T-helper 17 cell (primary cell): ENCODE measurements around the gene C19orf47. TPM values are rescaled to one million over a fixed set of nuclear protein-coding genes. Genes with fewer than 3 reads are reported as not detected.
A peak's percentile ranks its signal among the peaks of the same experiment; 100 is the strongest.
"Not testable (repeated sequence)": the region's sequence is repeated elsewhere in the genome, so short reads cannot be mapped to it uniquely, and the experiment has no call there.

Experiments
- ATAC-seq: fragments of 150-1000 bp; cut with Tn5 transposase; 2 replicates; pipeline ENCODE4 v1.10.0; 2021; ENCODE audit warnings: mild to moderate bottlenecking, moderate library complexity
- DNase-seq, 3 donors: peaks; one replicate each; pipeline versions ENCODE4 v3.0.0 to v3.0.0-alpha.2; 2020 to 2021
- H3K9me3 ChIP-seq: one replicate; pipeline ENCODE4 v1.7.0; 2013; ENCODE audit warnings: low read length, mild to moderate bottlenecking; ENCODE audit not compliant: control insufficient read depth, poor library complexity, severe bottlenecking
- H3K27ac Mint-ChIP-seq: one replicate; pipeline ENCODE4 v1.8.0; 2022; ENCODE audit warnings: mild to moderate bottlenecking, moderate library complexity, mixed read lengths
- H3K27me3 Mint-ChIP-seq: one replicate; pipeline ENCODE4 v1.8.0; 2022; ENCODE audit warnings: mixed read lengths
- H3K36me3 Mint-ChIP-seq: one replicate; pipeline ENCODE4 v1.8.0; 2022; ENCODE audit warnings: low read depth, mixed read lengths
- H3K4me1 Mint-ChIP-seq: one replicate; pipeline ENCODE4 v1.8.0; 2022; ENCODE audit warnings: mild to moderate bottlenecking, mixed read lengths
- H3K4me3 Mint-ChIP-seq: one replicate; pipeline ENCODE4 v1.8.0; 2022; ENCODE audit warnings: mild to moderate bottlenecking, moderate library complexity, mixed read lengths
- total RNA-seq, 4 donors: library from RNA in 2 of 4; stranded (reverse) in 2 of 4; gene quantifications; one replicate each; pipeline ENCODE4 v1.2.3 and lab custom pipeline; 2022 to 2026

The C19orf47 gene
- total RNA-seq, 2 donors from 2014 or later: 9.5 to 11.9 TPM

- no peak overlapping the region for H3K27ac Mint-ChIP-seq
- H3K4me1 Mint-ChIP-seq: peaks cover 3% of the 10 kb centered on the region
- peaks cover 5% of the 10 kb centered on the region for H3K36me3 Mint-ChIP-seq
- no peak overlapping the region for H3K4me3 Mint-ChIP-seq
- no peaks in the 10 kb centered on the region for H3K9me3 ChIP-seq
- no peak for DNase-seq
- ATAC-seq: no peak
- no peaks in the 10 kb centered on the region for H3K27me3 Mint-ChIP-seq
These were observed 13.1 kb downstream of the C19orf47 start for GRCh38 chr19:40335101-40335500.

DNA sequence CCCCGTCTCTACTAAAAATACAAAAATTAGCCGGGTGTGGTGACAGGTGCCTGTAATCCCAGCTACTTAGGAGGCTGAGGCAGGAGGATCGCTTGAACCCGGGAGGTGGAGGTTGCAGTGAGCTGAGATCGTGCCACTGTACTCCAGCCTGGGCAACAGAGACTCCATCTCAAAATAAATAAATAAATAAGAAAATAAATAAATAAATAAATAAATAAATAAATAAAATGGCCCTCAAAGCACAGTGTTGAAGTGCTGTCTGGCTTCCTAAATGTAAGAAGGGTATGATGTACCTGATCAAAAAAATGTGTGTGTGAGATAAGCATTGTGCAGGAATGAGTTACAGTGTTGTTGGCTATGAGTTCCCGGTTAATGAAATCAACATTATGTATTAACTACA is 15.1 kb downstream of the C19orf47 start:
- not testable (repeated sequence) for H3K9me3 ChIP-seq, ATAC-seq, H3K4me1 Mint-ChIP-seq

DNA sequence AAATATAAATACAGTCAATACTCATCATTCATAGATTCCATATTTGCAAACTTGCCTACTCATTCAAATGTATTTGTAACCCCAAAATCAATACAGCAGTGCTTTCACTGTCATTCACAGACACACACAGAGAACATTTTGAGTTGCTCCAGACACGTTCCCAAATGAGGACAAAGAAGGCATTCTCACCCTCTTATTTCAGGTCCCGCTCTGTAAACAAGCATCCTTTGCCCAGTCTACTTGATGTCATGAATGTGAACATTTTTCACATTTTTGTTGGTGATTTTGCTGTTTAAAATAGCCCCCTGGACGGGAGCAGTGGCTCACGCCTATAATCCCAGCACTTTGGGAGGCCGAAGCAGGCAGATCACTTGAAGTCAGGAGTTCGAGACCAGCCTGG is 15.5 kb downstream of the C19orf47 start:
- DNase-seq (no peak), ATAC-seq (no peak)
- no peak overlapping the region for H3K4me3 Mint-ChIP-seq
- no peaks in the 10 kb centered on the region for H3K9me3 ChIP-seq
- H3K4me1 Mint-ChIP-seq: no peaks in the 10 kb centered on the region
- no peak overlapping the region for H3K27ac Mint-ChIP-seq
- H3K36me3 Mint-ChIP-seq: no peaks in the 10 kb centered on the region
- no peaks in the 10 kb centered on the region for H3K27me3 Mint-ChIP-seq

More for the DNA sequence above, 15.1 kb downstream of the C19orf47 start:
- H3K27ac Mint-ChIP-seq, H3K4me3 Mint-ChIP-seq, H3K36me3 Mint-ChIP-seq, DNase-seq, H3K27me3 Mint-ChIP-seq: not testable (repeated sequence)

DNA sequence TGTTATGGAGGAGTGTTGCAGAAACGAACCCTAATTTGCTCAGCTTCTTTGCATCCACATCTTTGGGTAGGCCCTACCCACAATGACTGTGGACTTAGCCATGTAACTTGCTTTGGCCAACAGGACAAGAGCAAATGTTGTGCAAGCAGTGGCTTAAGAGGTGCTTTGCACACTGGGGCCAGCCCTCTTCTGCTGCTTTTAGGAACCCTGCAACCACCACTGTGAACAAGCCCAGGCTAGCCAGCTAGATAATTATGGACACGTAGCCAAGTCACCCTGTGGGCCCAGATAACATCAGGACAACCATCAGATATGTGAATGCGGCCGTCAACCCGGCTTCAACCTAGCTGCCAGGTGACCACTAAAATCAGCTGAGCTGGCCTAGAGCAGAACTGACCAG is 17.1 kb downstream of the C19orf47 start:
- Mint-ChIP-seq H3K27me3 (no peaks in the 10 kb centered on the region), H3K4me3 (no peak overlapping the region), H3K27ac (no peak overlapping the region), H3K36me3 (no peaks in the 10 kb centered on the region), H3K4me1 (no peaks in the 10 kb centered on the region)
- DNase-seq (no peak), ATAC-seq (no peak)
- H3K9me3 ChIP-seq: no peaks in the 10 kb centered on the region

DNA sequence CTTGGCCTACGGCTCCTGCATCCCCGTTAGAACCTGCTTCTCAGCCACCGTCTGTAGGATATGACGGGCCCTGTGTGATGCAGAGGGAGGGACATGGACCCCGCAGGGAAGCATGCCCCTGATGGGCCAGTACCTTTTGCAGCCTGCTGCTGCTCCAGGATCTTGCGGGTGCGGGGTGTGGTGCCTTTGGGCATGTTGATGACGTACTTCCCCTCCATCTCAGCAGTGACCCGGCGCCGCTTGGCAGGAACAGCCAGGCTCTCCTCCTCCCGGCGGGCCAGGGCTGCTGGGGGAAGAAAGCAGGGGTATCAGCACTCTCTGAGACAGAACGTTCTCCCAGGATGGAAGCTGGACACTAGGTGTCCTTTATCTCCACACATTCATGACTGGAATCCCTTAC is 22.0 kb downstream of the C19orf47 start:
- Mint-ChIP-seq H3K4me1 (peaks cover 2% of the 10 kb centered on the region), H3K4me3 (no peak overlapping the region), H3K27ac (no peak overlapping the region), H3K36me3 (peaks cover 7% of the 10 kb centered on the region), H3K27me3 (no peaks in the 10 kb centered on the region)
- DNase-seq: no peak
- H3K9me3 ChIP-seq: no peaks in the 10 kb centered on the region
- no peak for ATAC-seq

DNA sequence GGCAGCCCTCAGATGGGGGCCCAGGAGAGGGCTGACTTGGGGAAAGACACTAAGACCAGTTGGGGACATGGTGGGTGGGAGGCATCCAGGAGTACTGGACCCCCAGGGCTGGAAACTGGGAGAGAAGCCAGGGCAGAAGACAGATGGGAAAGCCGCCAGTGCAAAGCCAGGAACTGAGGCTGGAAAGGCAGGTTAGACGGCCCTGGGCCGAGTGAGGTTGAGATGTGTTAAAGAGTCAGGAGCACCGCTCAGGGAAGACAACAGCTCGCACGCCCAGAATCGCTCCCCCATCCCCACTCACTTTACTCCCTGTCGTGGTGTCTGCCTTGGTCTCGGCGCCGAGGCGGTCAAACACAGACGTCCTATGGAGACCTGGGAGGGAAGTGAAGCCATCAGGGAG is 24.5 kb downstream of the C19orf47 start:
- Mint-ChIP-seq H3K4me1 (peaks cover 5% of the 10 kb centered on the region), H3K4me3 (no peak overlapping the region), H3K27me3 (no peaks in the 10 kb centered on the region), H3K27ac (no peak overlapping the region), H3K36me3 (peaks cover 9% of the 10 kb centered on the region)
- DNase-seq: no peak
- no peaks in the 10 kb centered on the region for H3K9me3 ChIP-seq
- ATAC-seq: no peak

DNA sequence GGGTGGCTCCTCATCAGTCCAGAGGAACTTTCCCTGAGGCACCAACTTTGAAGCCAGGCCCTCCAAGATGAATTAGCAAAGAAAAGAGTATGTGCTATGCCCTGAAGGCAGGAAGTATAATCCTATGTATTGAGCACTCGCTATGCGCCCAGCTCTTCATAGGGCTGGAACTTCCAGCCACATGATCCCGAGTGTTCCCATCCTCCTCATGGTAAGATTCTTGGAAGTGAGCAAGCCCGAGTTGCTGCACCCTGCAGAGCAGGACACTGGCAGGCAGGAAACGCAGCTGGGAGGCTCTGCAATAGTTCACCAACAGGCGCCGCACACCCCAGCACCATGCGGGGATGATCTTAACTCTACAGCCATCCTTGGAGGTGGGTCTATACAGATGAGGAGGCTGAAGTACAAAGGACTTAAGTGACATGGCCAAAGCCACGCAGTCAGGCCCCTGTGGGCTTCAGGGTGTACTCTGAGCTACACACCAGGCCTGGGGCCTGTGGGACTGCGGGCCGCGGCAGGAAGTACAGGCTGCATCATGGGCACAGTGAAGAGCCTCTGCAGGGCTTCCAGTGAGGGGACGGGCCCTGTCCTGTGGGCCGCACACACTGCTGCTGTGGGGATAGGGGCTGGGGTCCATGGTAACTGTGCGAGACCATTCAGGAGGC is 25.1 kb downstream of the C19orf47 start:
- H3K4me1 Mint-ChIP-seq: peaks cover 5% of the 10 kb centered on the region
- H3K9me3 ChIP-seq: no peaks in the 10 kb centered on the region
- H3K4me3 Mint-ChIP-seq: no peak overlapping the region
- no peak for ATAC-seq
- no peak for DNase-seq
- H3K27ac Mint-ChIP-seq: no peak overlapping the region
- H3K36me3 Mint-ChIP-seq: peaks cover 9% of the 10 kb centered on the region
- no peaks in the 10 kb centered on the region for H3K27me3 Mint-ChIP-seq

DNA sequence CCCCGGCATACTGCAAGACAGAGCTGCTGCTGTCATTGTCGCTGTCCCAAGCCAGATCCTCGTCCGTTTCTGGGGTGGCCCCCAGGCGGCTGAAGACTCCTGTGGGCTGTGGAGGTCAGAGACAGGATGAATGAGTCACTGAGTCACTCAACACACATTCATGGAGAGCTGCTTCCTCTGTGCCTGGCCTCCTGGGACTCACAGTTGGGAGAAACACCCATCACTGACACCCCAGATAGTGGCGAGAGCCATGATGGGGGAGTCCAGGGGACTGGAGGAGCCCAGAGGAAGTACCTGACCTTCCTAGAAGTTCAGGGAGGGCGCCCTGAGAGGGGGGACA is 26.0 kb downstream of the C19orf47 start:
- Mint-ChIP-seq H3K27ac (no peak overlapping the region), H3K4me3 (no peak overlapping the region), H3K27me3 (no peaks in the 10 kb centered on the region), H3K36me3 (peaks cover 9% of the 10 kb centered on the region), H3K4me1 (peaks cover 5% of the 10 kb centered on the region)
- DNase-seq: no peak
- no peak for ATAC-seq
- no peaks in the 10 kb centered on the region for H3K9me3 ChIP-seq

DNA sequence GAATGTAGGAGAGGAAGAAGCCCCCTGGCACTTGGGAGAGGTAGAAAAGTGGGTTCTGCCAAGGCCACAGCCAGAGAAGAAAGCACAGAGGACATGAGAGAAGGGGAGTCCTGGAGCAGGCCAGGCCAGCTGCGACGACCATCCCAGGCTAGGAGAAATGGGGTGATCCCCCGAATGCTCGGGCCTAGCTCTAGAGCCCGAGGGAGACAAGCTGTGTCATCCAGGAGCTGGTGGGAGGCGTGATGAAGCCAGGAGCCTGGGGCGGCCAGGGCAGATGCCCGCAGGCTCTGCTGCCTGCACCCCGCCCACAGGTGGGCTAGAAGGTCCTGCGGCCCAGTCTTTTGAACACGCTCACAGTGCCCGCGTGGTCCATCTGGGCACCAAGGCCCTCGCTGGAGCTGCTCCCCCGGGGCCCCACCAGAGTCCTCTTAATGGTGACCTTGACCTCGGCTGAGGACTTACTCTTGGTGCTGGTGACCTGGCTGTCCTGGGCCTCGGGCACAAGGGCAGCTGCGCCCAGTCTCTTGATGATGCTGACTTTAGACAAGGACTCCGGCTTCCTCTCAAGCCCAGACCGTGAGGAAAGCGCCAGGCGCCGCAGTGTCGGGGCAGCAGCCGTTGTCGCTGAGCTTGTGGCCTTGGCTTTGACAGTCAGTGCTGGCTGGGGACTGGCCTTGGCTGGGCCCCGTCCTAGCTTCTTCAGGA is 26.5 kb downstream of the C19orf47 start:
- Mint-ChIP-seq H3K36me3 (peaks cover 9% of the 10 kb centered on the region), H3K4me1 (peaks cover 5% of the 10 kb centered on the region), H3K27ac (no peak overlapping the region), H3K4me3 (no peak overlapping the region), H3K27me3 (no peaks in the 10 kb centered on the region)
- no peak for DNase-seq
- no peaks in the 10 kb centered on the region for H3K9me3 ChIP-seq
- ATAC-seq: no peak

GRCh38 chr19:40321076-40321475 is 27.1 kb downstream of the C19orf47 start:
- no peak for ATAC-seq
- Mint-ChIP-seq H3K27ac (peak overlapping the region; percentile 49), H3K4me1 (peaks cover 5% of the 10 kb centered on the region), H3K36me3 (peaks cover 9% of the 10 kb centered on the region), H3K4me3 (no peak overlapping the region), H3K27me3 (no peaks in the 10 kb centered on the region)
- no peak for DNase-seq
- no peaks in the 10 kb centered on the region for H3K9me3 ChIP-seq

DNA sequence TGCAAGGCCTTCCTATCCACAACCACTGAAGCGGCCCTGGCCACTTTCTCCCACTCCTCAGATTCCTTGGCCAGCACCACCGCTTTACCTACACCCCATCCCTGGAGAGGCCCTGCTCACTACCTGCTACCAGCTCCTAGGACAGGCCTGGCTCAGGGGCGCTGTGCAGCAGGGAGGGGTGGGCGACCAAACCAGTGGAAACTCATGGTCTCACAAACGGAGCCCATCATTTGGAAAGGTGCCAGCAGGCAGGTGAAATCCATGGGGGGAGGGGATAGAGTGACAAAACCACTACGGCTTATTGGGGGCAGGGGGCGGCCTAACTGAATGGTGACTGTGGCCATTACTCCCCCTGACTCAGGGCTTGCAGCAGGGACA is 27.6 kb downstream of the C19orf47 start:
- Mint-ChIP-seq H3K27me3 (no peaks in the 10 kb centered on the region), H3K4me3 (no peak overlapping the region), H3K4me1 (peaks cover 5% of the 10 kb centered on the region), H3K27ac (peak overlapping the region; percentile 49), H3K36me3 (peaks cover 9% of the 10 kb centered on the region)
- no peak for DNase-seq
- ATAC-seq: no peak
- H3K9me3 ChIP-seq: no peaks in the 10 kb centered on the region

DNA sequence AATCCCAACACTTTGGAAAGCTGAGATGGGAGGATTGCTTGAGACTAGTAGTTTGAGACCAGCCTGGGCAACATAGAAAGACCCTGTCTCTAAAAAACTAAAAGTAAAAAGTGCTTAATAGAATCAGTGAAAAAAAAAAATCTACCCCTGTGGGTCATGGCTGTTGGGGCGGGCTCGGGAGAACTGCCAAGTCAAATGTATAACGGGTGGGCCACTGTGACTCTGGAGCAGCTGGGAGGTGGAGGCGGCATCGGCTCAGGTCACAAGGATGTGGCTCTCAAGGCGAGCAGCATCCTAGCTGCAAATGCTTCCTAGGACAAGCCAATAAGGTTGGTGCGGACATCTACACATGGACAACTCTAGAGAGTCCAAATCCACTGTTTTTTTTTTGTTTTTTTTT is 30.9 kb downstream of the C19orf47 start:
- Mint-ChIP-seq H3K4me1 (peaks cover 6% of the 10 kb centered on the region), H3K27ac (no peak overlapping the region), H3K27me3 (no peaks in the 10 kb centered on the region), H3K4me3 (no peak overlapping the region), H3K36me3 (peaks cover 2% of the 10 kb centered on the region)
- no peak for ATAC-seq
- DNase-seq: no peak
- H3K9me3 ChIP-seq: no peaks in the 10 kb centered on the region

- DNase-seq (no peak), ATAC-seq (no peak)
- Mint-ChIP-seq H3K27me3 (no peaks in the 10 kb centered on the region), H3K4me3 (no peak overlapping the region), H3K27ac (no peak overlapping the region), H3K4me1 (peaks cover 6% of the 10 kb centered on the region), H3K36me3 (peaks cover 2% of the 10 kb centered on the region)
- no peaks in the 10 kb centered on the region for H3K9me3 ChIP-seq
These were observed 32.3 kb downstream of the C19orf47 start for GRCh38 chr19:40315812-40316470.

DNA sequence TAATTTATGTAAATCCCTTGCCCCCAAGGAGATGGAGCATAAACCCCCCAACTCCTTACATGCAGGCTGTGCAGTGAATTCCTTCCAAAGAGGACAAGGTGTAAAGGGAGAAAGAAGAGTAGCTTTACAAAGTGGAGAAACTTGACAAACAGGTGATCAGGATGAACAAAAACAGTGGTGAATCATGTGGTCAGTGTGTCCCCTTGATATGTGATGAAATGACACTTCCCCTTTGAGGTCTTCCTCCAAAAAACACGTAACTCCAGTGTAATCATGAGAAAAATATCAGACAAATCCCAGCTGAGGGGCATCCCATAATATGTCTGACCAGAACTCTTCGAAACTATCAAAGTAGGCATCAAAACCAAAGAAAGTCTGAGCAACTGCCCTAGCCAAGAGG is 33.5 kb downstream of the C19orf47 start:
- H3K27ac Mint-ChIP-seq: no peak overlapping the region
- H3K27me3 Mint-ChIP-seq: no peaks in the 10 kb centered on the region
- no peaks in the 10 kb centered on the region for H3K9me3 ChIP-seq
- no peak overlapping the region for H3K4me3 Mint-ChIP-seq
- DNase-seq (no peak), ATAC-seq (no peak)
- H3K36me3 Mint-ChIP-seq: no peaks in the 10 kb centered on the region
- peaks cover 2% of the 10 kb centered on the region for H3K4me1 Mint-ChIP-seq
